Stimulated activated CD4-positive, alpha-beta T cell treated with anti-CD3 and anti-CD28 coated beads, Interleukin-1b, Interleukin-23, amount 100 ng/mL, for 48 hours (primary cell): ENCODE data around the gene RNMT.
A peak's percentile ranks its signal among the peaks of the same experiment; 100 is the strongest.
"Not testable (repeated sequence)": the region's sequence is repeated elsewhere in the genome, so short reads cannot be mapped to it uniquely, and the experiment has no call there.

ENCODE experiments used
- DNase-seq: peaks from one replicate; pipeline ENCODE4 v3.0.0-alpha.2; 2020

The RNMT gene

DNA sequence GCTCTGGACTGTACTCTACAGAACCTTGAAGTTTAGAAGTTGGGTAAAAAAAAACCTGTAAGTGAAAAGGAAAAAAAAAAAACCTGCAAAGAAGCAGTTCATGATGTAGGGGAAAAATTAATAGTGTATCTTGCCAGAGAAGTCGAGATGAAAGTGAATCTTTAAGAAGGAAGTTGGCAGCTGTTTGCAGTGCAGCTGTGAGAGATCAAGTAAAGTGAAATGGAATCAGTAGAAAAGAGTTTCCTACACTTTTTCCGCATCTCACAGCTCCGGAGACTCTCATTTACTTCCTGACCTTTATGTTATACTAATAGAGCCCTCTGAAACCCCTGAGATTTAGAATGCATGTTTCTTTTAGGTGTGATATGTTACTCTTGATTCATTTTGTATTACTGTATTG, 19.2 kb downstream of the RNMT start:
- no peak for DNase-seq

DNA sequence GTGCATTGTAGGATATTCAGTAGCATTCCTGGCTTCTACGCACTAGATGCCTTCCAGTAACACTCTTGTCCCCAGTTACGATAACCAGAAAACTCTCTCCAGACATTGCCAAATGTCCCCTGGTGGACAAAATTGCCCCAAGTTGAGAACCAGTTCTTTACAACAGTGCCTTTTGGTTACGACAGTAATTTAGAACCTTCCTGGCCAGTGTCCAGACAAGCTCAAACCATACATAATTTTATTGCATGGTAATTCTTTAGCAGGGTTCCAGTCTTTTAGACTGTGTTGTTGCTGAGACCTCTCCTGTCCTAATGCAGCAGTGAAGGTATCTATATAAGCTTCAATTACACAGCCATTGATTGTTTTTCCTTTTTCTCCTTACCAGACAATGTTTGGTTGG, 20.2 kb downstream of the RNMT start:
- DNase-seq, result no peak

GRCh38 chr18:13751599-13751998, 25.1 kb downstream of the RNMT start:
- not testable (repeated sequence) for DNase-seq

- DNase-seq, result no peak
These were observed 29.8 kb downstream of the RNMT start for GRCh38 chr18:13756261-13756660.

- no peak for DNase-seq
These were observed 30.2 kb downstream of the RNMT start for GRCh38 chr18:13756671-13757070.

- no peak for DNase-seq
These were observed 32.1 kb downstream of the RNMT start for GRCh38 chr18:13758622-13759021.

DNA sequence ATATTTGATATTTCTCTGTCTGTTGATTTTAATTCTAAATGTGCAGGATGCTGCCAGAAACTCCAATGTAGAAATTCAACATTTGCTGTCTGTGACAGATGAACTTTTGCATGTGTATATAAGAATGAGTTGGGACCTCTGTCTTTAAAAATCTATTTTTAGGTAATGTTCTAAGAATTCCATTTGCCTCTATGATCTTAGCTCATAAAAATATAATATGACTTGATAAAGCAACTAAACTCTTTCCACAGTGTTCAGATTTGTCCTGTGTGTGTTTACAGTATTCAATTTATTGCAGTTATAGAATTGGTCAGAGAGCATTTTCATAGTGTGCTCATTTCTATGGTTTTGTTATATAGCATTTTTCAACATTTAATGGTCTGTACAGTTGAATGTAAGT, 33.6 kb downstream of the RNMT start:
- no peak for DNase-seq

GRCh38 chr18:13762690-13763439, 36.4 kb downstream of the RNMT start:
- DNase-seq, result no peak

GRCh38 chr18:13775058-13775457, 48.6 kb downstream of the RNMT start:
- DNase-seq, result no peak

DNA sequence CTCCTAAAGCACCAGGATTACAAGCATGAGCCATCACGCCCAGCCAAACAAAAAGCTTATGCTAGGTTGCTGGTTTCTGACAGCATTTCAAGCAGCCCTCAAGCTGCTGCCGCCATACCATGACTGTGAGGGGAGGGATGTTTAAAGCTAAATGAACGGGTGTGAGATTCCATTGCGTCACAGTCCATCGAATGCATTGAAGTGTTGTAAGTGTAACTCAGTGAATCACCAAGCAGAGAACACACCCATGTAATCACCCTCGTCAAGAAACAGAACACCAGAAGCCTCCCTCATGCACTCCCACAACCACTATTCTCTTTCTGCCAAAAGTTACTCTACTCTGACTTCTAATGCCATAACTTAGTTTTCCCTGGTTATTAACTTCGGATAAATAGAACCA, 64.7 kb downstream of the RNMT start:
- no peak for DNase-seq

- DNase-seq, result no peak
These were observed 67.3 kb downstream of the RNMT start for GRCh38 chr18:13793819-13794218.

GRCh38 chr18:13796515-13796914, 70.0 kb downstream of the RNMT start:
- DNase-seq, result no peak

- no peak for DNase-seq
These were observed 70.7 kb downstream of the RNMT start for GRCh38 chr18:13797157-13797611.

GRCh38 chr18:13799396-13799795, 72.9 kb downstream of the RNMT start:
- no peak for DNase-seq

- DNase-seq, result peak; percentile 56
These were observed 74.2 kb downstream of the RNMT start for GRCh38 chr18:13800505-13801259.

DNA sequence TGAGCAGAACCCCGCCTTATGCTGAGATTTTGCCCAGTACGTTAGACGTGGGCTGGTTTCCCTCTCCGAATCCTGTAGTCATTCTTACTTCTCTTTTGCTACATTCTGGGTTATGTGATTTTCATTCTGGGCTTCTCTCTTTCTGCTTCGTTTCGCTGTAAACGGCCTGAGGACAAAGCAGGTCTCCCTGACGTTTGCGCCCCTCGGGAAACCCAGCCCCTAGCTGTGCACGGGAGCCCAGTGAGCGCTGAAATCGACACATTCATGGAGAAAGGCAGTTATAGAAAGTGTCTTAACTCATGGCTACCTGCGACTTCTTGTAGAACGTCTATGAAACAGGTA, 74.8 kb downstream of the RNMT start:
- DNase-seq, result no peak

DNA sequence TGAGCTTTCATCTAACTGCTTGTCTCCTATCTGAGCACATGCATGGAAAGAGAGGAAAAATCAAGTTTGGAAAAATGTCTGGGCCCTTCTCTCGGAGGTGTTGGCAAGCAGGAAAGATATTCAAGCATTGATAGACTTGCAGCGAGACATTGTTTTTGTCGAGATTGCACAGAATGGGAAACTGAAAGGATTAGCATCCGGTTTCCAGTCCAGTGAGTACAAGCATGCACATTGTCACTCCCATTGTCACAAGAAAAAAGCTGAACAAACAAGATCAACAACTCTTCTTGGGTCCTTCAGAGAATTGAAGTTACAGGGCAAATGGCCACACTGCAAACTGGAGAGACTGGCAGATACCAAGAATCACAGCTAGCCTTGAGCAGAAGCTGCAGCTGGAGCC, 77.8 kb downstream of the RNMT start:
- DNase-seq, result no peak

GRCh38 chr18:13808294-13809042, 82.0 kb downstream of the RNMT start:
- no peak for DNase-seq

DNA sequence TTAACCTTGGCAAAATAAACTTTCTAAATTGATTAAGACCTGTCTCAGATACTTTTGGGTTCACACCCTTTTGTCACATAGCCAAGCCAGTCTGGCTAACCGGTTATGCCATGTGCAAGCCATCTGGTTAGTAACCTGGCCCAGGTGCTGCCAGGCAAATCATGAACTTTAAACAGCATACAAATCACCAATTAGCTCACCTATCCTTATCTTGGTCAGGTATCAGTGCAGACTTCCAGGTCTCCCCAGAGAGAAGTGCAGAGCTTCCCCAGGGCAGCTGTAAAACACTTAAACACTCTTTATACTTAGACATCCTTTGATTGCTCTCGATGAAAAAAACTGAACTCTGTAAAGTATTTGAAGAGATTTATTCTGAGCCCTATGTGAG, 82.6 kb downstream of the RNMT start:
- no peak for DNase-seq

- no peak for DNase-seq
These were observed 83.2 kb downstream of the RNMT start for GRCh38 chr18:13809531-13810255.

- DNase-seq, result no peak
These were observed 84.5 kb downstream of the RNMT start for GRCh38 chr18:13810950-13811485.

- DNase-seq, result no peak
These were observed 85.5 kb downstream of the RNMT start for GRCh38 chr18:13811993-13812392.
